NCI-H1694 (cell line): Measurements from ENCODE around the gene ABHD10.

Source experiments
- DNase-seq: peaks from one replicate; lab custom pipeline; 2025; lab: John Stamatoyannopoulos, UW

ABHD10 gene

GRCh38 chr3:112001526-112001925 lies 22.7 kb downstream of the ABHD10 start:
- DNase-seq = no peak

GRCh38 chr3:112002096-112002971 lies 23.5 kb downstream of the ABHD10 start:
- no peak for DNase-seq

- no peak for DNase-seq
These were observed 24.7 kb downstream of the ABHD10 start for GRCh38 chr3:112003321-112004080.

DNA sequence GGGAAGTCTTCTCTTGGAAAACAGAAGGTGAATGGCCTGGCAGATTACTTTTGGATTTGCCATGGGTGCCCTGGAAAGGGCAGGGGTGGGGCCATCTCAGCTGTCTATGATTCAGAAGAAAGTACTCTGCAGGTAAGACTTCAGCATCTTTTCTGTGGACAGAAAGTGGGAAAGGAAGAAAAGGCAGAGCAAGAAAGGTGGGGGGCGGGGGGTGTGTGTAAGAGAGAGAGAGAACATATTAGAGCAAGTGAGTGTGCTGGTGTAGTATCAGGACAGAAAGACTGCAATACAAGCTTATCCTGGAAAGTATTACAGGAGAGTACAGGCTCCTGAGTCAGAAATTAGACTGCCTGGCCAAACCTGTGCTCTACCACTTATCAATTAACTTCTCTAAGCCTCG lies 25.4 kb downstream of the ABHD10 start:
- no peak for DNase-seq

DNA sequence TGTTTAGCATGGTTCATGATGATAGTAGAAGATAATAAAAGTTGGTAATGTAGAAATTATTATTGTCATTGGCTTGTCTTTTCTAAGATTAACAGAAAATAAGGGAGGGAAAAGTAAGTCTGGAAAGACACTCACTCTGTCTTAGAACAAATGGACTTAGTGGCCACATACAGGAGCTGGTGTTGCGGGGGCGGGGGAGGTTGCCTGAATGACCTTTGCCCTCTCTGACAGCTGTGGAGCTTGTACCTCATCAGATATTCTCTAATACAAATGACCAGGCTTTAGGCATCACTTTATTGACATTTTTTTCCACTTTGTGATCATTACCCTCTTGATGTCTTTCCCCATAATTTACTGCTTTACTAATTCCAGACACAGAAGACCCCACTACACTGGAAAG lies 25.8 kb downstream of the ABHD10 start:
- no peak for DNase-seq

GRCh38 chr3:112005091-112005672 lies 26.4 kb downstream of the ABHD10 start:
- no peak for DNase-seq

- no peak for DNase-seq
These were observed 28.8 kb downstream of the ABHD10 start for GRCh38 chr3:112007633-112008032.

DNA sequence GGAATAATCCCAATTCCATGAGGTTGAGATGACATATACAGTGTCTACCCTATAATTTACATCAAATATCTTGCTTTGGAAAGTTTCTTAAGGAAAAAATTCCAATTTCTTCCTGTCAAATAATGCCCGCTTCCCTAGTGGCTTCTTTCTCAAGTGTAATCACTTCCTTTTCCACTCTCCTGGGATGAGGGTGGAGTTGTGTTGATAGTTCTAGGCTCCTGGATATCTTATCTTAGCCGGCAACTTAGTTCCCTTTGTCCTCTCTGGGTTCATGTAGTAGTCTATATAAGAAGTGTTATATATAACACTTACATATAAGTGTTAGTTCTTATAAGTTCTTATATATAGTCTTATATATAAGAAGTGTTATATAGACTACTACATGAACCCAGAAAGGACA lies 30.8 kb downstream of the ABHD10 start:
- DNase-seq = no peak

GRCh38 chr3:112010636-112011035 lies 31.8 kb downstream of the ABHD10 start:
- DNase-seq = peak; percentile 69

DNA sequence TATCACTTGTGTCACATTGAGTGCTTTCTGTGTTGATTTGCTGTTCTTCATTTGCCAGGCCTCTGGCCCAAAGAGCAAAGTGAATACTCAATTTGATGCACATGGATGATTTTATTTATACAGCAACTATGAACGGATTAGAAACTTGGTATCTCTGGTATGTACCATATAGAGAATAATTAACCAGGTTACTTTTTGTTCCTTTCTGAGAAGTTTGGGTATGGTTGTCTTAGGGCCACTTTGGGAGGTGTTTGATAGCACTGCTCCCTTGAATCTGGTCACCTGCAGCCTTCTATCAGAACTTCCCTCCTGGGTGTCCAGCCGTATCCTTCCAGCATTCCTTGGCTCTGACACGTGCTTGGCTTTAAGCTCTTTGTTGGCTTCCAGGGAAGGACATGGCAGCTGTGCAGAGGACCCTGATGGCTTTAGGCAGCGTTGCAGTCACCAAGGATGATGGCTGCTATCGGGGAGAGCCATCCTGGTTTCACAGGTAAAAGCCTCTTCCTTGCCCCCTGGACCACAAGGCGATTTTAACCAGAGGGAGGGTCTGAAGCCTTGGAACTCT lies 32.6 kb downstream of the ABHD10 start:
- DNase-seq = no peak

DNA sequence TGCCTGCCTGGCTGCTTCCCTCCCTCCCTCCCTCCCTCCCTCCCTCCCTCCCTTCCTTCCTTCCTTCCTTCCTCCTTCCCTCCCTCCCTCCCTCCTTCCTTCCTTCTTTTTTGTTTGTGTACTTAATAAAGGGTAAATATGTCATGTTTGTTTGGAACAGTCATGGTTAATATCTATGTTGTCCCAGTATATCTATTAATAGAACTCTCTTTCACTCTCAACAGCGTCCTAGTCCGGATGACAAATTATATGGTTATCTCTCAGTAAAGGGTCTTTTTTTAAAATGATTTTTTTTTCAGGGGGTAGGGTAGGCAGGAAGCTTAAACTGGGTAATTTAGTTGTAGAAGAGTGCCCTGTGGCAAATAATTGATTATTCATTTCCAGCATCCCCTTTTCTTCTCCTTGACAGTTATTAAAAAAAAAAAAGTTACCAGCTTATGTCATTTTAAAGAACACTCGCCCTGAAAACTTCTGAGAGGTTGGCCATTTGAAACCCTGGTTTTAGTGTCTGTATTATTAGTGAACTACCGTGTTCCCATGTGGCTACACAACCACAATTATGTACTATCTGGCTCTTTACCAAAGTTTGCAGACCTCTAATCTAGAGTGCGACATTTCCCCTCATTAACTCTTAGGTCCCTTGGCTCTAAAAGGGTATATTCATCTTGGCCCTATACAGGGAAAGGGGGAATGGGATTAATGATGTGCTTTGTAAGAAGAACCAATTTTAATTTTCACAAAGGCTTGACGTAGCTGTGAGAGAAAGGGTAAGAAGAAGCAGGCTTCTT lies 33.6 kb downstream of the ABHD10 start:
- no peak for DNase-seq

DNA sequence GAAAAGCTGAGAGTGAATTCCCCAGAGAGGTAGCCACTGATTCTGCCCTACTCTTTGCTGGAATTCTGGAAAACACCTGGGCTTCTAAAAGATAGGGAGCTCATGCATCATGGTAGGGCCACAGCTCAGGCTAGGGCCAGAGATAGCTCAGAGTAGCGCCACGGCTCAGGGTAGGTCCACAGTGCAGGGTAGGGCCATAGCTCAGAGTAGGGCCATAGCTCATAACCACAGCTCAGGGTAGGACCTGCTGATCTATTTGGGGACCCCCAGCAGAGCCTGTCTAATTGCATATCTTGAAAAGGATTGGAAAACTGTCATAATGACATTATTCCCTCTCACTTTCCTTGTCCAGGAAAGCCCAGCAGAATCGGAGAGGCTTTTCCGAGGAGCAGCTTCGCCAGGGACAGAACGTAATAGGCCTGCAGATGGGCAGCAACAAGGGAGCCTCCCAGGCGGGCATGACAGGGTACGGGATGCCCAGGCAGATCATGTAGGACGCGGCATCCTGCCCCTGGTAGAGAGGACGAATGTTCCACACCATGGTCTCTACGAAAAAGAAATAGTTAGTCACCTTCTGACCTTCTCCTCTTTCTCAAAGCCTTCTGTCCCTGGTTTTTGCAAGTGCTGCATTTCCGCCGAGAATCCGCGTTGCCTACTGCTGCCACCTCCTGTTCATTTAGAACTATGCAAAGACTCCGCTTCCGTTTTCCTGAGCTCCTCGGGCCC lies 34.4 kb downstream of the ABHD10 start:
- no peak for DNase-seq

DNA sequence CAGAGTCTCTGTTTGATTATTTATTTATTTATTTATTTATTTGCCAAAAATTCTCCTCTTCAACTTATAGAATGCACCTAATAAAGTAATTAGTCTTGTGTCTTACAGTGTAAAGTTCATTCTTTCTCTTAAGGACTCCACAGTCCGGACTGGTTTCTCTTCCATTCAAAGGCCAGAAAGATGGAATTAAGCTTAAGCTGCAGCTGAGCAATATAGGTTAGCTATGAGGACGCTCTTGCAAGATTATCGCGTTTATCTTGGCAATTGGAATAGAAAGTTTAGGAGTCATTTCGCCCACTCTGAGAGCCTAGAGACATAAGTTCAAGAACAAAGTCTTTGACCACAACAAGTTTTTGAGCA lies 34.9 kb downstream of the ABHD10 start:
- no peak for DNase-seq

- no peak for DNase-seq
These were observed 38.3 kb downstream of the ABHD10 start for GRCh38 chr3:112017091-112017490.

DNA sequence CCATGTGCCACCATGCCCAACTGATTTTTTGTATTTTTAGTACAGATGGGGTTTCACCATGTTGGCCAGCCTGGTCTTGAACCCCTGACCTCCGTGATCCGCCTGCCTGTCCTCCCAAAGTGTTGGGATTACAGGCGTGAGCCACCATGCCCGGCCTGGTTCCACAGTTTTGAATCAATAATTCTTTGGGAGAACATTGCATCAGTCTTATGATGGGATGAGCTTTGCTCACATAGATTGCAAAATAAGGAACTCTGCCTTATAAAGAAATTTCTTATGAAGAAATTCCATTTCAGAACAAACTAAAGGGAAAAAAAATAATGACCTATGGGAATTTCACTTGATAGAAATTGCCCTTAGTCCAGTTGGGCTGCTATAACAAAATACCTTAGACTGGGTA lies 39.9 kb downstream of the ABHD10 start:
- no peak for DNase-seq

DNA sequence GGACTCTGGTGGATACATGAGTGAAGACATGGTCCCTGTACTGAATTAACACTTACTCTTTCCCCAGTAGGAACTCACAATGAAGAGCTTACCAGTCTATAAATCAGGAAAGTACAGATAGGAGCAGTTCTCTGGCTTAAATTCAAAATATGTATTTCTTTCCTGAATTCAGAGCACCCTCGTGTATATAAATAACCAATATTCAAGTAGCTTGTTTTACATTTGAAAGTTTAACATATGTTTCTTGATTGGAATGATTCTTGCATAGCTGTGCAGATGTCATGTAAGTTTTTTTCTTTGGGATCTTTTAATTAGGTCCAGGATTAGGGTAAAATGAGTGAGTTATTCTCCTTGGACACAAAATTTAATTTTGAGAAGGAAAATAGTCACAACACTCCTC lies 40.9 kb downstream of the ABHD10 start:
- DNase-seq = no peak

DNA sequence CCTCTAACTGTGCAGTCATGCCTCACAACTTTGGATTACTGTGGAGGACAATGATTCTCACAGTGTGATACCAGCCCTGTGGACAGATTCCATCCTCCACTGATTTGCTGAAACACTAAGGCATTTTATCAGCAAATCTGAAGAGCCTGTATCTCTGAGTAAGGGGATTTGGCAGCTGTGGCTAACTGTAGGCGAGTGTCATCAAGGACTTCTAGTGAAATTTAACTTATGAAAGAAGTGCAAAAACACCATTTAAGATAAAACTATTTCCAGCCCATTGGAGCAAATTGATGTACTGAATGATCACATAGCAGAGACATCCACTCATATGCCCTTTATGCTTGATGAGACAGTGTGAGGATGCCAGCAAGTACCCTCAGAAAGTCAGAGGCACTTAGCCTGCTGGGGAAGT lies 41.9 kb downstream of the ABHD10 start:
- no peak for DNase-seq

- no peak for DNase-seq
These were observed 48.3 kb downstream of the ABHD10 start for GRCh38 chr3:112027142-112027541.

GRCh38 chr3:112027826-112028225 lies 49.0 kb downstream of the ABHD10 start:
- DNase-seq = no peak

GRCh38 chr3:112030901-112031300 lies 52.1 kb downstream of the ABHD10 start:
- DNase-seq = no peak

- no peak for DNase-seq
These were observed 53.4 kb downstream of the ABHD10 start for GRCh38 chr3:112032098-112032731.
